ENCODE measurements around the gene TFPT.

GRCh38 chr19:54152878-54153524, 37.5 kb upstream of the TFPT start:
- TF ChIP-seq, protein P1, sequence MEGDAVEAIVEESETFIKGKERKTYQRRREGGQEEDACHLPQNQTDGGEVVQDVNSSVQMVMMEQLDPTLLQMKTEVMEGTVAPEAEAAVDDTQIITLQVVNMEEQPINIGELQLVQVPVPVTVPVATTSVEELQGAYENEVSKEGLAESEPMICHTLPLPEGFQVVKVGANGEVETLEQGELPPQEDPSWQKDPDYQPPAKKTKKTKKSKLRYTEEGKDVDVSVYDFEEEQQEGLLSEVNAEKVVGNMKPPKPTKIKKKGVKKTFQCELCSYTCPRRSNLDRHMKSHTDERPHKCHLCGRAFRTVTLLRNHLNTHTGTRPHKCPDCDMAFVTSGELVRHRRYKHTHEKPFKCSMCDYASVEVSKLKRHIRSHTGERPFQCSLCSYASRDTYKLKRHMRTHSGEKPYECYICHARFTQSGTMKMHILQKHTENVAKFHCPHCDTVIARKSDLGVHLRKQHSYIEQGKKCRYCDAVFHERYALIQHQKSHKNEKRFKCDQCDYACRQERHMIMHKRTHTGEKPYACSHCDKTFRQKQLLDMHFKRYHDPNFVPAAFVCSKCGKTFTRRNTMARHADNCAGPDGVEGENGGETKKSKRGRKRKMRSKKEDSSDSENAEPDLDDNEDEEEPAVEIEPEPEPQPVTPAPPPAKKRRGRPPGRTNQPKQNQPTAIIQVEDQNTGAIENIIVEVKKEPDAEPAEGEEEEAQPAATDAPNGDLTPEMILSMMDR (IDR thresholded peaks at IDR 0.05 in 4 of 5, conservative IDR thresholded peaks at IDR 0.05 in 1 of 5), result no peak
- no peak for TF ChIP-seq POLR2A (IDR thresholded peaks at IDR 0.05)

Data from gastrocnemius medialis (tissue), 4 donors.